GM15510 (cell line): ENCODE measurements around the gene PJA1.

Experiments
- POLR2A ChIP-seq: IDR thresholded peaks from 3 replicates; pipeline ENCODE4 v1.6.1; 2011; ENCODE audit warnings: borderline replicate concordance; ENCODE audit not compliant: insufficient read length; ENCODE audit errors: extremely low read depth

Gene PJA1

GRCh38 chrX:69137371-69138117 lies 27.7 kb downstream of the PJA1 start:
- no peak for TF ChIP-seq POLR2A

GRCh38 chrX:69136546-69137331 lies 28.5 kb downstream of the PJA1 start:
- no peak for TF ChIP-seq POLR2A

- TF ChIP-seq POLR2A, result no peak
These were observed 31.2 kb downstream of the PJA1 start for GRCh38 chrX:69133921-69134542.

GRCh38 chrX:69131886-69132285 lies 33.4 kb downstream of the PJA1 start:
- TF ChIP-seq POLR2A, result no peak

- TF ChIP-seq POLR2A, result no peak
These were observed 34.8 kb downstream of the PJA1 start for GRCh38 chrX:69130439-69130838.

GRCh38 chrX:69128588-69128987 lies 36.7 kb downstream of the PJA1 start:
- TF ChIP-seq POLR2A, result no peak

- TF ChIP-seq POLR2A, result no peak
These were observed 37.8 kb downstream of the PJA1 start for GRCh38 chrX:69127466-69127865.

- no peak for TF ChIP-seq POLR2A
These were observed 38.6 kb downstream of the PJA1 start for GRCh38 chrX:69126642-69127041.

GRCh38 chrX:69125094-69125493 lies 40.2 kb downstream of the PJA1 start:
- TF ChIP-seq POLR2A, result no peak

- no peak for TF ChIP-seq POLR2A
These were observed 41.1 kb downstream of the PJA1 start for GRCh38 chrX:69124108-69124507.

- no peak for TF ChIP-seq POLR2A
These were observed 41.8 kb downstream of the PJA1 start for GRCh38 chrX:69123481-69123880.

- no peak for TF ChIP-seq POLR2A
These were observed 43.8 kb downstream of the PJA1 start for GRCh38 chrX:69121321-69122000.

GRCh38 chrX:69120476-69120875 lies 44.8 kb downstream of the PJA1 start:
- TF ChIP-seq POLR2A, result no peak

GRCh38 chrX:69119122-69119521 lies 46.1 kb downstream of the PJA1 start:
- TF ChIP-seq POLR2A, result no peak
